GM18511 (cell line): Measurements from ENCODE around the gene HEPH.
"Not testable (repeated sequence)": the region's sequence is repeated elsewhere in the genome, so short reads cannot be mapped to it uniquely, and the experiment has no call there.

Source experiments
- ATAC-seq: cut with Tn5 transposase; IDR thresholded peaks from one replicate; pipeline ENCODE4 v1.9.1; 2021; ENCODE audit warnings: mild to moderate bottlenecking, moderate library complexity; ENCODE audit not compliant: unreplicated experiment

HEPH gene

DNA sequence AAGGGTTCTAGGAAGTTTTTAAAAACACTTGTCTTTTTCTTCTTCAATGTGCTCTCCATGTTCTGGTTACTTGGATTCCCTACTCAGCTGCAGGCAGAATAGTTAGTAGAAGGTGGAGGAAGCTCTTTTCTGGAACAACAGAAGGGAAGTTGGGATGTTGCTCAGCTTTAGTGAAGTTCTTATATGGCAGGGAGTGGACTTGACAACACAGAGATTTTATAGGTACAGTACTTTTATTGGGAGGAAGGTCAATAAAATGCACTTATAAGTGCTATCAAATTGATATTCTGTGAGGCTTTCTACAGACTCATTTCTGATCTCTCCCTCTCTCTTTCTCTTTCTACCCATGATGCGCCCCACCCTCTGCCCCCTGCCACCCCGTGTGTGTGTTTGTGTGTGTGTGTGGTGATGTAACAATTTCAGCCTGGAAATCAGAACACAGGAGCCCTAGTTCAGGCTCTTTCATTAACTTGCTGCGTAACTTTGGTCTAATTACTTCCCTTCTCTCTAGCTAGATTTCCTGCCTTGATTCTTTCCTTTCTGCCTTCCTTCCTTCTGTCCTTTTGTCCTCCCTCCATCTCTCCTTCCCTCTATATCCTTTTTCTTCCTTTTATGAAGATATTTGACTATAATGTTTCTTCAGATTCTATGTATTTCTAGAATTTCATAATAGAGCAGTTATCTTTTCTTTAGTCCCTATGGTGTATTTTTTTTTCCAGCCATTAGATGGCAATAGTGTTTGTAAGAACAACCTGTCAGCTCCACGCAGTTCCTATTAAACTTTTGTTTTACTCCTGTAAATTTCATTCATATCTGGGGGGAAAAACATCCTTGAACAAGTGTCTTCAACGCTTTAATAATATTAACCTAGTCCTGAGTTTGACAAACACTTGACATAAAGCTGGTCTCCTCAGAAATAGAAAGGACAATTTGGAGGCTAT, 37.1 kb downstream of the HEPH start:
- peak; percentile 47 for ATAC-seq

DNA sequence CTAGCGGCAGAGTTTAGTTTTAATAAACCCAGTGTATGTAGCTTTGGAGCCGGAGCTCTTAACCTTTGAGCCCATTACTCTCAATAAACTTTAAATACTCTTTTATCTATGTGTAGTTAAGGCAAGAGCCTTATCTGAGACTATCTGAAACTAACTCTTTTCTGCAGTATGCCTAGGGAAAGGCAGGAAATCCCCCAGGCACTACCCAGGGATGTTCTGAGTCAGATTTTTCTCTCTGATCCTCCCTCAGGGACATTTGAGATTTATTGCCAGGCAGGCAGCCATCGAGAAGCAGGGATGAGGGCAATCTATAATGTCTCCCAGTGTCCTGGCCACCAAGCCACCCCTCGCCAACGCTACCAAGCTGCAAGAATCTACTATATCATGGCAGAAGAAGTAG, 39.1 kb downstream of the HEPH start:
- no peak for ATAC-seq

DNA sequence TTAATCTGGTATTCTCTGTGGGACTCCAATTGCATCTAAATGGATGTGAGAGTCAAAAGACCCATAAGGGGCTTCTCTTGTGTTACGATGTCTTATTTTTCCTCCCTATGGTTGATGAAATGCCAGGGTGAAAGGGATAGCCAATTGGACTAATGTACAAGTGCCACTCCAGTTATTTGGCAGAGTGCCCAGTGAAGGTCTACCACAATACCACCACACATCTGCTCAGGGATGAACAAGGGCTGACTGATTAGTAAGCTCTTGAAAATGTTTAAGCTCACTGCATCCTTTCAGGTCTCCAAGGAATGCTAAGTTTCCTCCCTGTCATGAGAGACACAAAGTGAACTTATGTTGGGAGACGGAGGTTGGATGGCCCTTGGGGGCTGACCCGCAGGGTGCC, 57.8 kb downstream of the HEPH start:
- ATAC-seq, result no peak

DNA sequence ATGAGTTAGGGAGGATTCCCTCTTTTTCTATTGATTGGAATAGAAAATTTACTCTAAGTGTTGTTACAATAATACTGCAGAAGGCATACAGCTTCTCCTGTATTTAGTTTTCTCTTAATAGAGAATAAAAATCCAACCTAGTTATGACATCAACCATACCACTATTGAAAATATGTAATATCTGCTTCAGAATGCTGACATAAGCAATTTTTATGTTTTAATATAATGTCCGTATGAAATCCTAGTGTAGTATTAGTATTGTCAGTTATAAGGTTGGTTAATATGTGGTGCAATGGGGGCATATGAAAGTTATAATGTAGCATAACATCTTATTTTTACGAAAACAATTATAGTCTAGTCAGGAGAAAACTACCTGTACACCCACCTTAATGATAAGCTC, 68.2 kb downstream of the HEPH start:
- ATAC-seq, result no peak

DNA sequence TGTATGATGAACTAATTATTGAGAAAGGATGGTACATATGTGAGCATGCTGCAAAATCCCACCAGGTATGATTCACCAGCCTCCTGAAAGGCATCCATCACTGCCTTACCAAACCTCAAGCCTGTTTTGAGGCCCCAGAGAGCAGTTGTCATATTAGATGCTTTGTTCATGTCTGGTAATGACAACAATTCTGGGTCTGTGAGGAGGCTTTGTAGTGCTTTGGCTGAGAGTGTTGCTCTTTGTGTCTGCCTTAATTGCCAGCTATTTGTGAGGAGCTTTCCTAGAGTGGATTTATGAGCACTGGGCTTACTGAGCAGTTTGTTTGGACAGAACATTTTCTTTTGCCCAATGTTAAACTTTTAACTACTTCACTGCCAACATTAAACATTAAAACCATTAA, 69.2 kb downstream of the HEPH start:
- ATAC-seq, result no peak

DNA sequence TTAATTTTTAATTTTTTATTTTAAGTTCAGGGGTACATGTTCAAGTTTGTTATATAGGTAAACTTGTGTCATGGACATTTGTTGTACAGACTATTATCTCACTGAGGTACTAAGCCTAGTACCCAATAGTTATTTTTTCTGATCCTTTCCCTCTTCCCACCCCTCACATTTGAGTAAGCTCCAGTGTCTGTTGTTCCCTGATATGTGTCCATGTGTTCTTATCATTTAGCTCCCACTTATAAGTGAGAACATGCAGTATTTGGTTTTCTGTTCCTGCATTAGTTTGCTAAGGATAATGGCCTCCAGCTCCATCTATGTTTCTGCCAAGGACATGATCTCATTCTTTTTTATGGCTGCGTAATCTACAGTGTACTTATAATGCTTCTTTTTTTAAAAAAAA, 69.9 kb downstream of the HEPH start:
- not testable (repeated sequence) for ATAC-seq

DNA sequence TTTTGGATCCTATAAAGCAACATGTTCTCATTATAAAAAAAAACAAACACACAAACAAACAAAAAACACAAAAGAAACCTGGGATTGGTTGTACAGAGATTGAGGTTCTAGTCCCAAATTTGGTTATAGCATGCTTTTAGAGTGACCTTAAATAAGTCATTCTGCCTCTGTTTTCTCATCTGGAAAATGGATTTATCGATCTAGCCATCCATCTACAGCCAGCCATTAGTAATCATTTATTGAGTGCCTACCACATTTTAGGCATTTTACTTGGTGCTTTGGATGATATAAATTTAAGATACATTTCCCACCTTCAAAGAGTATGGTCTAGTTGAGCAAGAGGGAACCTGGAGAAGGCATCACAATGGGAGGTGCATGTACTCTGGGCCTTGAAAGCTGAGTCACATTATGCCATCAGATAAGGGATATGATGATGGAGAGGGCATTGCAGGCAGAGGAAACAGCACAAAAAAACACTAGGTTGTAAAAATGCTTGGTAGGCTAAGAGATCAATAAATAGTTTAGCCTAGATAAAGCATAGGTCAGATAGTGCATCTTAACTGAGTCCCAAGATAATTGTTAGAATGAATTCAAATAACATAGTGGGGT, 91.4 kb downstream of the HEPH start:
- no peak for ATAC-seq

DNA sequence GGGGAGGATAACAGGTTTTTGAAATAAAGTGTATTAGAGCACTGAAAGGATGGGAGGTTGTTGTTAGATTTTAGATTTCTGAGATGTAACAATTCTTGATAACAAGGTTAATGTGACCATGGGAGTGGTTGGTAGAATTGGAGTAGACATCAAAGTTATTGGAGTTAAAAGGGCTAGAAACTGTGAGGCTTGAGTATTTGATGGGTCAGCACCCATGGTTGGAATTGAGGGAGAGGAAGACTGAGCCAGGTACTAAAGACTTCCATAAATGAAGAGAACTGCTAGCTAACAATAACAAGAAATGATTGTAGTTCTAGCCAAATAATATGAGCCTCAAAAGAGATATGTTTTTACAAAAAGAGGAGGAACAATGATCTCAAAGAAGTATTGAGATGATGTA, 98.8 kb downstream of the HEPH start:
- no peak for ATAC-seq
